ENCODE measurements around the gene SYNE1. TPM values are rescaled to one million over a fixed set of nuclear protein-coding genes. Genes with fewer than 3 reads are reported as not detected.
A peak's percentile ranks its signal among the peaks of the same experiment; 100 is the strongest.

Gene SYNE1
- total RNA-seq, 1 donor = 95.3 TPM

DNA sequence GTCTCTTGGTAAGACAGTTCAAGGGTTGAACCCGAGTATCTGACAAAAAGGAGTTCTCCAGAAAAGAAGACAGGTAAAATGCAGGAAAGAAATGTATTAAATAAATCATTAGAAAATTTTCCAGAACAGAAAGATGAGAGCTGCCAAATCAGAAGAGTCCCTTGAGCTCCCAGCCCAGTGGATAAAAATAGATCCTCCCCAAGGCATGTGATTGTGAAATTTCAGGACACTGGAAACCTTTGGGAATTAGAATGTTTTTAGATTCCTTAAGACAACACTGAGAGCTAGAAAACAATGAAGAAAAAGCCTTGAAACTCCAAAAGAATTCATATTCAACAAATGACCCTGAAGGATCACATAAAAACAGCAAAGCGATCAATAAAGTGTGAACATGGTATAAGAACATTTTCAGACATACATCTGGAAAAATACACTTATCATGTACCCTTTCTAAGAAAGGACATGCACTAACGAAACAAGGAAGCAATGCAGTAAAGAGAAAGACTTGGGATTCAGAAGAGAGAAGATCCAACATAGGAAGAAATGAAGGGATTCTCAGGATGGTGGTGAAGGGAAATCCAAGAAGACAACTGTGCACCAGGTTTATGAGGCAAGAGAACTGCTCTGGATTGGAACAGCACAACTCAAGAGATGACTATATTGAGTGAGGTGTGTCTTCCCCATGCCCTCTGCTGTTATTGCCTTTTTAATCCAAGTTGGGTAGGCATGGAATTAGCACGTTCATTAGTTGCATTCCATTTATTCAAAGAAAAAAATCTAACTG lies 390.4 kb downstream of the SYNE1 start:
- DNase-seq (ENCODE audit: low read depth in 2 of 3, low spot score in 2 of 3) = no peak

DNA sequence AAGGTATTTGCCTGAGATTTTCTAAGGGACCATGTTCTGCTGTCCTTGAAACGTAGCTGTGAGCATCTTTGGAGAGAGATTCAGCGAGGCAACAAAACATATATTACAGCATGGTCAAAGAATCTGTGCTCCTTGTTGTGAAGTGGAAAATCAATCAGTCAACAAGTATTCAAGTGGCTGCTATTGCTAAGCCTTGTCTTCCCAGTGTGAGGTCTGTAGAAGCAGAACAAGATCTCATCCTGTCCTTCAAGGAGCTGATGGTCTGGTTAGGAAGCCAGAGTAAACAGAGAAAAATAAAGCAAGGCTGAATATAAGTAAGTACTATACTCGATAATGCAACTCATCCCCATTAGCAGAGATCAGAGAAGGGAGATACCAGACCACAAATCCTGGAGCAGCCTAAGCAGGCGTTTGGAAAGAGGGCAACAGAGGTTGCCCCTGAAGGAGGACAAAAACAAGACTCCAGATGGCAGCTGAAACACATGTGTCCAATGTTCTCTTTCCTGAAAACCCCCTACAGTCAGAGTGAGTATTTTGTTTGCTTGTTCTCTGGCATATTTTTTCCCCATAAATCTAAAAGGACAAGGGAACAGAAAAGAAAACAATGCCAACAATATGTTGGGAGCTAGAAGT lies 392.0 kb downstream of the SYNE1 start:
- DNase-seq (ENCODE audit: low read depth in 2 of 3, low spot score in 2 of 3) = no peak

DNA sequence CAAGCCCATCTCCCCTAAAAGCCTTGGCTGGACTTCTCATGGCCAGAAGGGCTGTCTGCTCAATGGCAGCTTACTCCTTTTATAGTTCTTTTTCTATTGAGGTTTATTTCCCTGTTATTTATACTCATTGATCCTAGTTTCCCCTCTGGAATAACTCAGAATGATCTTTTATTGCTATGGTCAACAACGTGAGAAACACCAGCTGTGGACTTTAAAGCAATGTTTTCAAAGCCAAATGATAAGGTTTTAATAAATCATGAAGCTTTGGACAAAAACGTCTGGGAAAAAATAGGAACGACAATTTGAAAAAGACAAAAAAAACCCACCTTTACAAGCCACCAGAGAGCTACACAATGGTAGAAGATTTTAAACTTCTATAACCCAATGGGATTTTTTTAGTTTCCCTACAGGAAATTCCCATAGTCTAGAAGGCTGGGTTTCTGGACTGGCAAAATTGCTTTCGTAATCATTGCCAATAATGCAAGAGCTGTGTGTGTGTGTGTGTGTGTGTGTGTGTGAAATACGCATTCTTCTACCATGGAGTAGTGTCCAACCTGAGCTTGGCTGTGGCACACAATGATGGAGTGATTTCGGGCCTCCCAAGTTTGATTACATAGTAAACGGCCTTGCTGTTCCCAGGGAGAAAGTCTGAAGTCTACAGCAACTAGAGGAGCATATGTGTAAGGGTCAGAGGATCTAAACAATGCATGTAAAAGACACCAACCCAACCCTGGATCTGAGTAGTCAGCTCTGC lies 396.0 kb downstream of the SYNE1 start:
- DNase-seq (ENCODE audit: low read depth in 2 of 3, low spot score in 2 of 3) = no peak

DNA sequence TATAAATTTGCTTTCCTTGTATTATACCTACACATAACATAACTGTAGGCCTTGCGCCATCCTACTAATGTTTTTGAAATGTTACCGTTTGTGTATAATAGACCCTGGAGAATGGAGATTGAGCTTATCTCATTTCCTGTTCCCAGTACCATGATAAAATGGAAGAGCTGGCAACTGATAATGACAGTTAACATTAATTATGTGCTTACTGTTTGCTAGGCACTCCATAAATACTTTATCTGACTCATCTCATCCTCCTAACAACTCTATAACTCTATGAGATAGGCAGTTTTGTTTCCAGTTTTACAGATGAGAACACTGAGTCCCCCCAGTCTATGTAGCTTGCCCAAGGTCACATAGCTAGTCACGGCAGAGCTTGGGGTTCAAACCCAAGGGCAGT lies 396.7 kb downstream of the SYNE1 start:
- no peak for DNase-seq (ENCODE audit: low read depth in 2 of 3, low spot score in 2 of 3)

DNA sequence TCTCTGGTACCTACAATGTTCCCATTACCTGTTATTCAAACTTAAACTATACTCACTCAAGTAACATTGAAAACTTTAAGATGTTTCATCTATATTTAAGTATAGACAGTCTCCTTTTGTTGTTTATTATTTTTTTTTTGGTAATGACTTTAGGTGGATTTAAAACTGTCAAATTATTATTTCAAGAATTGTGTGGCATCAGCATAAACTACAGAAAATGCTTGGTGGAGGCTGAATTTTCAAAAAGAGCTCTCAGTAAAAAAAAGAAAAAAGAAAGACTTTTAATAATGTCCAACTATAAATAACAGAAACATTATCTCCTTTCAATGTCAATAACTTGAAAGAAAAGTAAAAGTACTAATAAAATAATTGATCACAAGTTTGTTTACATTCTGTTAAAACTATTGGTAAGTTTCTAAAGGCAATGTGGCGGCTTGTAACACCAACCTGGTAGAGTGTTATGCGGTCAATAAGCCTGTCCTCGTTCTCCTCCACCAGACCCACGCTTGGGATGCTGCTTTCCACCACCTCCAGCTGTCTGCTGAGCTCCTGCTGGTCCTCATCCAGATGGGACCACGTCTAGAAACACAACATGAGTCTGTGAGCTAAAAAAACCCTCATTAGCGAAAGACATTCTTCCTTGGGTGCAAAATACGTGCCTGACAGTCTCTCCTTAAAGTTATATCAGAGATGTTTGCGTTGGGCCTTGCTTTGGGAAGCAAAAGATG lies 400.6 kb downstream of the SYNE1 start:
- no peak for DNase-seq (ENCODE audit: low read depth in 2 of 3, low spot score in 2 of 3)

DNA sequence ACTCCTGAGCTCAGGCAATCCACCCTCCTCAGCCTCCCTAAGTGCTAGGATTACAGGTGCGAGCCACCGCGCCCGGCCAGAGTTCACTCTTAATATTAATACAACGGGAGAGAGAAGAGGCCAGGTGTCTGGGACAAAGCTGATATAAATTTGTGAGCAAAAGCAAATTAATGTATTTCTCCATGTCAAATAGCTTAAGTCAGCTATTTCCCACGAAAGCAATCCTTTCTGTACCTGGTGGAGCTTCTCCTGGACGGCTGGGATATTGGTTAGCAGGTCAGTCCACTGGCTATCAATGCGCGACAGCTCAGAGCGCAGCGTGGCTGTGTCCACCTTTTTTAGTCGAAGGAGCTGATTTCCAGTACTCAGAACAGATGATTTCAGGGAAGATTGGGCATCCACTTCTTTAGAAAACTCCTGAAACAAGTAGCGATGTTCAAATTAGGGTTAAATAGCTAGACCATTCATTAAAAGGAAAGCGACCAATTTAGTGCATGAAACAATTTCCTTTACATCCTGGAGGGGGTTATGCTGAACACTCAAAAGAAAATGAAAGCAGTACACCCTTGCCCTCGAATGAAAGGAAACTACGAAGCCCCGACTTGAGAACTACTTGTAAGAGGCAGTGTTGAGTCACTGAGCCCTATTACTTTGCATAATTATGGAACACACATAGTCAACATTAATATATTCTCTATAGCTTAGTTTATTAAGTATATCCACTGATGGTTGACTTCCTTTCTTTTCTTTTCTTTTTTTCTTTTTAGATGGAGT lies 403.4 kb downstream of the SYNE1 start:
- DNase-seq (ENCODE audit: low read depth in 2 of 3, low spot score in 2 of 3) = no peak

DNA sequence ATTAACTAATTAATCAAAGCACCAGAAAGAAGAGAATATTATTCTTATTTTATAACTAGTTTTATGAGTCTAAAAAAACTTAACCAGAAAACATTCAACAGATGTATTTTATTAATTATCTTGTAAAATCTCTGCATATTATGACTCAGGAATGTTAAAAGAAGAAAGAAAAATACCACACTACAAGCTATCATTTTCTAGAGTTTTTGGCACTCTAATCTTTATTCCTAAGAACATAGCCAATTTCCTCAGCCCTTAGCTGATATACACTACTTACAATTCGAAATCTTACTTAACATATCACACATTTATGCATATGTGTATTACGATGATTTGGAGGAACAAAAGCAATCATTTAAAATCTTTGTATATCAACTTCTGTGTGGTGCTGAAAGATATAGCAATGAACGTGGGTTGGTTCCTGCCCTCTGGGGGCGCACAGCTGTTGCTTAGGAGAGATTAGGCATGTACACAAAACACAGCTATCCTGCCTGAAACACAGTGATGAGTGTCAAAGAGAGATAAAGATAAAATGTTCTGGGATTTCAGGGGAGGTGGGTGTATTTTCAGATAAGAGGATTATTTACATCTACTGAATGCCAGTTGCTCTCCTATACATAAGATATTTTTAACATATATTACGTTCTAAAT lies 404.5 kb downstream of the SYNE1 start:
- peak in 2 of 3 donors; percentile 26 to 38 for DNase-seq (ENCODE audit: low read depth in 2 of 3, low spot score in 2 of 3)

DNA sequence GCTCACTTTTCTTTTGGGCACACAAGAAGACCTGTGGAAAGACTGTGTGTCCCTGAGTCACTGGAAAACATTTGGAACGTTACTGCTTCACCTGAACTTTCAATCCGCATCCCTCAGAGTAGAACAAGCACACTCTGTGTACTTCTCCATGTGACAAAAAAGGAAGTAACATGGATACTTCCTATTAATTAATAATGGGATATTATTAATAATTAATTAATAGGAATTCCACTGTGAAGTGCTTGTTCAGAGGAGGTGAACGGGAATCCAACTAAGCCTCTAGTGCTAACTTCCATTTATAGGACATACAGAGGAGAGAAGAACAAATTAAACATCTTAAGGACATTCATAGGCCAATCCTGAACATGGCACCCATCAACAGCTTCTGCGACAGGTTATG lies 407.8 kb downstream of the SYNE1 start:
- DNase-seq (ENCODE audit: low read depth in 2 of 3, low spot score in 2 of 3) = no peak

DNA sequence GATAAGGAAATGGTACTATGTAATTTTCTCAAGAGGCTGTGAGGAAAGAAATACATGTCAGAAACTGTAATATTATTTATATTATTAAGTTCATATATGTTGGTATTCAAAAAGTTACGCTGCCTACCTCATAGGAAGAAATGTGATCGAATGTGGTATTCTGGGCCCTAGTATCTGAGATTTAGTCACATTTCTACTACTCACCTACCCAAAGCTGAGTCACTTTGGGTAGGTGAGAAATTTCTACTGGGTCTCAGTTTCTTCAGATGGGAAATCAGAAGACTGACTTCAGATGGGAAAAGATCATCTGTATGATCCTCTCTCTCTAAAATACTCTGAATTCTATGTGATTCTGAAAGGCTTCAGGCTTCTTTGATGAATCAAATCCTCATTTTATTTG lies 411.0 kb downstream of the SYNE1 start:
- DNase-seq (ENCODE audit: low read depth in 2 of 3, low spot score in 2 of 3) = no peak

DNA sequence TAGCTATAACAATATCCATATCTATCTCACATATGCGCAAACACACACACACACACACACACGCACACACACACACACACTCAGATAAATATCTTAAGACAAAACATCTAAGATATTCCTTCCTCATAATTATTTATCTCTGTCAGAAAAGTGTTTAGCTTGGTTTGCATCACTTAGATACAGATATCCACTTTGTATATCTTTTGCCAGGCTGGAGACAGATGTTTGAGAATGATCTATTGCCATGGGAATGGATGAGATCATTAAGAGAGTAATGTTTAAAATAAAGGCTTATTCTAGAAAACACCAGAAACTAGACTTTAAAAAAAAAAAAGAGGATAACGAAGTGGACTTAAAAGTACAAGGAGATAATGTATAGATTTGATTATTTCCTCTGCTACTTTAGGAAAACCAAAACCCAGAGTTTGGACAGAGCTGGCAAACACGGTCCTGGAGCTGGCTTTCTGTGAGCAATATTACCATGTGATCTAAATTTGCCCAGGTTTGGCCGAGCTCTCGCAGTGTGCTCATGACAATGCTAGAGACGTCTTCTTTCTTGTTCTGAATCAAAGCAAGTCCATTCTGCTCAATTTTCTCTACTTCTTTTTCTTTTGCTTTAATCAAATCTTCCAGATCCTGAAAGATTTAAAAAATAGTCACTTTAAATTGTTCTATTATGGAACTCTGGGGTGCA lies 411.8 kb downstream of the SYNE1 start:
- DNase-seq (ENCODE audit: low read depth in 2 of 3, low spot score in 2 of 3) = no peak

DNA sequence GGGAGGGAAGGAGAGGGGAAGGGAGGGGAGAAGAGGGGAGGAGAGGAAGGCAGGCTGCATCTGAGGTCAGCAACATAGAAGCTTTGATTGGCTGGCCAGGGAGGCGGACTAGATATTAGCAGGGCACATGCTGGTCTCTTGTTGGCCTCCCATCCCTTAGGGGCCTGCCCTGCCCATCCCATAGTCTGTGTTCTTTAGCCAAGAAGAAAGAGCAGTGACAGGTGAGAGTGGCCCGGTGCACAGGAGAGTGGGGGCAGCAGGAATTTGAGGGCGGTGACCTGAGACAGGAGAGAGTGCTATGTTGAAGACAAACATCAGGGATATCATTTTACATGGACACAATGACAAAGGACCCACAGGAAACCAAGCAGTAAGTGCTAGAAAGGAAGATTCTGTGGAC lies 413.5 kb downstream of the SYNE1 start:
- DNase-seq (ENCODE audit: low read depth in 2 of 3, low spot score in 2 of 3) = no peak

DNA sequence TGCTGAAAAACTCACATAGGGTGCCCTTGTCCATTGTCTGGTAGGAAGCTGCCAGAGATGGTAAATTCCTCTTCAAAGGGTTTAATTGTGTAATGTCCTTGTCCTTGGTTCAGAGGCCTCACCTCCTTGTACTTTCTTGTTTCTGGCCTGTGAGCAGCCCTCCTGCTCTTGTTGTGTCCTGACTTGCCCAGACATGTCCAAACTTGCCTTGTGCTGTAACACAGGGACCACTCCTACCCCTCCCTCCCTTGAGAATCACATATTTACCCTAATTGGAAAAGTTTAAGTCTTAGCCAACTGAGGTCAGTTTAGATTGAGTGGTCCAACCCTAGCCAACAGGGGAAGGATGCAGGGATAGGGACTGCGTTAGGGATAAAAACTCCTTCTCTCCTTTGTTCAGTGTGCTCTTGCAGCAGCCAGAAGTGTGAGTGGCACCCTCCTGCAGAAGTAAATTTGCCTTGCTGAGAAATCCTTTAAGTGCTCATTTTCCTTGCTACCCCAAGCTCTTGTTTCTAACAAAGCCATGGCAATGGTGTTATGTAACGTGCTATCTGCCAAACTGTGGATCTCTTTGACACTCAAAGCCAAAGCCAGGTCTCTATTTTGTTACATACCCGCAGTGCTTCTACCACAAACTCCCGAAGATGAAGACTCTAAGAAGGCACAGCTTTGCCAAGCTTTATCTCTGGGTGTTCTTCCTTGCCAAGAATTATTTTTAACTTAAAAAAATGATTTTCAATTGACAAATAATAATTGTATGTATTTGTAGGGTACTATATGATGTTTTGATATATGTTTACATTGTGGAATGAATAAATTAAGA lies 415.1 kb downstream of the SYNE1 start:
- DNase-seq (ENCODE audit: low read depth in 2 of 3, low spot score in 2 of 3) = no peak

DNA sequence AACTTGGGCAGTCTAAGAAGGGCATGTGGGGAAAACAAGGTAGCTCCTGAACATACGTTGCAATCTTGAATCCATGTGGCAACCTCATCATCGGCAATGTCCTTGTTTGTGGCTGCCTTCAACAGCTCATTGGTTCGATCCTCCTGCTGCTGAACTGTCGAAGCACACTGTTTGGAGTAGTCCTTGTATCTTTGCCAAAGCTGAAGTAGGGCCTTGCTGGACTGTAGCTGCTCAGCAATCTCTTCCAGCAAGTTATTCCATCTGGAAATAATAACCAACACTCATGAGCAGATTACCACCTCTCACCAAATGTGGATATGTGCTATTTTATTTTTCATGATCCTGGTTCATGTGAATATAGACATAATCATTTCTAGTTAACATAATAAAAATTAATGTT lies 416.4 kb downstream of the SYNE1 start:
- DNase-seq (ENCODE audit: low read depth in 2 of 3, low spot score in 2 of 3) = no peak

DNA sequence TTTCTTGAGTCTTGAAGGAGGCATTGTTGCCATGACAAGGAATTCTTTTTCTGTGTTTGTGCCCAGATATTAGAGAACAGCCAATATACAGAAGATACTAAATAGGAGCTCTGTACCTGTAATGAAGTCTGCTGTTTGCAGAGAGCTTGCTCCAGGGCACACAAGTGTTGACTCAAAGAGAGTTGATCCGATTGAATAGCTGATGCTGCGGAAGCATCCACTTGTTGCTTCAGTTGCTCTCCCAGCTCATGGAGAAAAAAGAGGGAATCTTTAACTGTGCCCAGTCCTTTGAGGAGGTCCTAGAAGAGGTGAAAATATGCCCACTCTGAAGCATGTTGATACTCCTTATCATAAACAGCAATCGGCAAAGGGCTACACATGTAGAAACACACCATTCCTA lies 418.3 kb downstream of the SYNE1 start:
- no peak for DNase-seq (ENCODE audit: low read depth in 2 of 3, low spot score in 2 of 3)

DNA sequence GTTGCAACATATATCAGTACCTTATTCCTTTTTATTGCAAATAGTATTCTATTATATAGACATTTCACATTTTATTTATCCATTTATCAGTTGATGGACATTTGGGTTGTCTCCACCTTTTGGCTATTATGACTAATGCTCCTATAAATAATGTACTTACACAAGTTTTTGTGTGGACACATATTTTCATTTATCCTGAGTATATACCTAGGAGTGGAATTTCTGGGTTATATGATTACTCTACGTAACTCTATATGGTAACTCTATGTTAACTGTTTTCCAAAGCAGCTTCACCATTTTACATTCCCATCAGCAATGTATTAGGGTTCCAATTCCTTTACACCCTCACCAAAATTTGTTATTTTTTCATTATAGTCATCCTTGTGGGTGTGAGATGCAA lies 424.7 kb downstream of the SYNE1 start:
- DNase-seq (ENCODE audit: low read depth in 2 of 3, low spot score in 2 of 3) = no peak

DNA sequence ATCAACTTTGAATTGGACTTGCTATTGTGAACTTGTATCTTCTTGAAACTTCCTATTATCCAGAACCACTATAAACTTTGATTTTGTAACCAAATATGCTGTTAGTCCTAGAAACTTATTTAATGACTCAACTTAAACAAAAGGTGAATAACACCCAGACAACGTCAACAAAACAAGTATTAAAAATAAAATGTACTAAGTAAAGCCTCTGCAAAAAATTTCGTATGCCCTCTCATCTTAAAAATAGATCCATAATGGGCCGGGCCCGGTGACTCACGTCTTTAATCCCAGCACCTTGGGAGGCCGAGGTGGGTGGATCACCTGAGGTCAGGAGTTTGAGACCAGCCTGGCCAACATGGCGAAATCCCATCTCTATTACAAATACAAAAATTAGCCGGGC lies 428.0 kb downstream of the SYNE1 start:
- no peak for DNase-seq (ENCODE audit: low read depth in 2 of 3, low spot score in 2 of 3)

DNA sequence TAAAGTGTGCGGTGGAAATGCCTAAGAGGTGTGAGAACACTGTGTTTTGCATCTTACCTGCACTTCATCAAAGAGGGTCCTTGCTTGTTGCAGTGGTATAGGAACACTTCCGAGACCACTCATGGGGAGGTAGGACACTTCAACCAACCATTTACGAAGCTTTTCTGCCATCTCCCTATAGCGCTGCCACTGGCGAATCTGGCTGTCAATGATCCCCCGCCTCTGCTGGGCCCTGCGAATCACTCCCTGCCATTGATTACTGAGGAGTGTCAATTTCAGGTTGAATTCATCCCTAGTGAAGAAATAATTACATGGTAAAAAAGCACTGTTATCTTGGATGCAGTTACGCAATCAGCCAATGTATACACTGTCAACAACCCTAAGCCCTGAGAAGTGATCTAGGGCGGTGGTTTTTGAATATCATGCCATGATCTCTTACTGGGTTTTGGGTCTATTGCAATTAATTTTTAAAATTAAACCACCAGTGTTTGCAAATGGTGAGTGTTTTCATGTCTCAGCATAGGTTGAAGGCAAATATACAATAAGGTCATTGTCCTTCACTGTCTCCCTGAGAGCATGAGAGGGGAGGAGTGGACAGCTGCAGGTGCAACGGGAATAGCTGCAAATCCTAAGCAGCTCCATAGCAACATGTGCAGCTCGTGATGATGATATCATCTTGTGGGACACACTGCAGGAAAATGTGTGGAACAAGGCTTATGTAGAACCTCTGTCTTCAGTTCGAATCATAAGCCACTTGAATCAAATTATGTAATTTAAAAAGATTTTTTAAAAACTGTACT lies 429.0 kb downstream of the SYNE1 start:
- no peak for DNase-seq (ENCODE audit: low read depth in 2 of 3, low spot score in 2 of 3)

Measured in hematopoietic multipotent progenitor cell (in vitro differentiated cells).